GM19463 (cell line): ENCODE results near the gene LHFPL3.
A peak's percentile ranks its signal among the peaks of the same experiment; 100 is the strongest.

Source experiments
- ATAC-seq: cut with Tn5 transposase; IDR thresholded peaks from one replicate; pipeline ENCODE4 v1.9.1; 2021; ENCODE audit warnings: mild to moderate bottlenecking, moderate library complexity; ENCODE audit not compliant: unreplicated experiment

LHFPL3 gene

DNA sequence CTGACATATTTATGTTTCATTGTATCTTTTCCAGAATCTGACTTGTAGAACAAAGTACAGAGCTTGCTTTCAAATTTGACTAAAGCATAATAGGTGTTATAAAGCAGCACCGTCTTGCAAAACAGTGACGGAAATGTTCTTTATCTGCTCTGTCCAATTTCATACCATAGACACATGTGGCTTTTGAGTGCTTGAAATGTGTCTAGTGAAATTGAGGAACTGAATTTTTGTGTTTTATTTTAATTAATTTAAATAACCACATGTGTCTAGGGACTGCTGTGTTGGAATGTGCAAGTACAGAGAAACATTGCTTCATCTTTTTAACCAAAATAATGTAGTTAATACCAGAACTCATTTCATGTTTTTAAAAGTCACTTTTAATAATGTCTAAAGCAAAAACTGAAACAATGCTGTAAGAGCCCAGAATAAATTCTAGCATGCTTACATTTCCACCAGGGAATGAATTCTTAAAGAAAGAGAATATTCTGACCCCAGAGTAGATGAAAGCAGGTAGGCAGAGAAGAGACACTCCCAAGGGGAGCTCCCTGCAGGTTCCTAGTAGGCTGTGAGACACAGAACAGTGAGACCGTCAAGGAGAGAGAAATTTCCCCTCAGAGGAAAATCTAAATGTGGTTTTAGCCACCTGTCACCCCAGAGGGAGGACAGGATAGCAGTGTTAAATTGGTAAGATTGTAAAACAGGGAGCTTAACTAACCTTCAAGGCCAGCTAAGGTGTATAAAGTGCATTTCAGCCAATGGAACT, 510.3 kb downstream of the LHFPL3 start:
- ATAC-seq, result peak; percentile 54

DNA sequence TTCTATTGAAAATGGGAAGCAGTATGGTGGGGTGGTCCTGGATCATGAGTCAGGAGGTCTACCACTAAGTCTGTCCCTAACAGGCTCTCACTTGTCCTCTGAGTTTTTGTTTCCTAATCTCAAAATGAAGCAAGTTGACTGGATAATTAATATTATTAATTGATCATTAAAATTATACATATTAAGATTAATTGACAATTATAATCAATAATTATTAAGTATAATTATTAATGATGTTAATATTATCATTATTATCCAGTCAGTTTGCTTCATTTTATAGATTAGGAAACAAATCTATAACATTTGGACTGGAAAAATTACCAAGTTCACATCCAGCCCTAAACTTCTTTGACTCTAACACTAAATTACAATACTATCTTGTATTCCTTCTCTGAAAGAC, 511.4 kb downstream of the LHFPL3 start:
- no peak for ATAC-seq

DNA sequence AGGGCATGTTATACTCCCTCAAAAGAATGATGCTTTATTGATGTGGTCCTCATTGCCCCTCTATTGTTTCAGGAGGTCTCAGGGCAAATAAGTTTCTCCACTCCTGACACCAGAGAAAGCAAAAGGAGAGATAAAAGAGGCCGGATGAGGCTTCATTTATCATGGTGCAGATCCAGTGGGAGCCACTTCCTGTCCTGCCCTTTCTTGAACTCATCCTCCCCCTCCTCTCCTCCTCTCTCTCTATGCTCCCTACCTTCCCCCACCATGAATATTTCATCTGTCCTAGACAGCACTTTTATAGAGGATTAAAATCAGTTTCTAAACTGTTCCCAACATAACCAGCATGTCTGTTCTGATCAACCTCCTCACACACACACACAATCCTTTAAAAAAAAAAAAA, 513.4 kb downstream of the LHFPL3 start:
- no peak for ATAC-seq

DNA sequence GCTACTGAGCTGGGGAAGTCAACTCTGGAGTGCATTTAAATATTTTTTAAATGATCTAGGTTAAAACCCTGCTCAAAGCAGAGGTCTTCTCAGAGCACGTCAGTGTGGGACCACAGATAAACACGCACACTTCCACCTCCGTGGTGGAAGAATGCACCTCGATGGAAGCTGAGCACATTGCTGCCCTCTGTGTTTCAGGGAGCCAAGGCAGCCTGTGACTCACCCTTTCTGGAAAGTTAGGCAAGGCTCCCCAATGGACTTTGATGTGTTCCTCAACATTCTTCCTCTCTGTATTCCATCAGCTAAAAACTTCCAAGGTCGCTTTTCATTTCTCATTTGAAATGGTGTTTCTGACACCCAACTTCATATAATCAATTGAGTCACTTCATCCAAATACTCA, 514.8 kb downstream of the LHFPL3 start:
- no peak for ATAC-seq

DNA sequence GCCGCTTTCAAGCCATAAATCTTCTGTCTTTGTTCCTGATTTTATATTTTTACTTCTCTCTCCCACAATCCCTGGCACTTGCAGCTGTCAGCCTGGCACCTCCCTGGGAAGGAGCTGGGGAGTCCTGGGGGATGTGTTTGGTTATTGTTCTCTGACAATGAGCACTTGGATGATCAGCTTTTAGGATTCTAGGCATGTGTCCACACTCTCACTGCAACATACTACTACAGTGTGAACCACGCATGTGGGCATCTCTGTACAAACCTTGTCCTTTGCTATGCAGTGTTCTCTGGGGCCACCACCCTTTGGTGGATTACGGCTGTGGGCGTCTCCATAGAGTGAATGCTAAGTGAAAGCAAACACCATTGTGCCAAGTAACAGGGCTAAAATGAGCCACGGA, 517.2 kb downstream of the LHFPL3 start:
- no peak for ATAC-seq

DNA sequence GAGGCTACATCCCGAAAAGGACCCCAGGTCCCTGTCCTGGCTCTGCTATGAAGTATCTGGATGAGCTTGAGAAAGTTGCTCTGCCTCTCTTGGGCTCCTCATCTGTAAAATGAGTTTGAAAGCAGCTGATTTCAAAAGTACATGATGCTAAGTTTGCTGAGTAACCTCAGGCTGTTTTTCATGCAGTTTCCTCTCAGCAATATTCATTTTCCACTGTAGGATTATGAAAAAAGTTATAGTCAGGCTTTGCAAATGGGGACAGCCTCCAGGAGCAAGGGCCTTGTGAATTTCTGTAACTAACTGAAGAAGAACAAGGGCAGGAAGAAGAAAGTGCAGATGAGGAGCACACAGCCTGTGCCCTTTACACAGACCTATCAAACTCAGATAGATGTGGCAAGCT, 518.3 kb downstream of the LHFPL3 start:
- no peak for ATAC-seq

DNA sequence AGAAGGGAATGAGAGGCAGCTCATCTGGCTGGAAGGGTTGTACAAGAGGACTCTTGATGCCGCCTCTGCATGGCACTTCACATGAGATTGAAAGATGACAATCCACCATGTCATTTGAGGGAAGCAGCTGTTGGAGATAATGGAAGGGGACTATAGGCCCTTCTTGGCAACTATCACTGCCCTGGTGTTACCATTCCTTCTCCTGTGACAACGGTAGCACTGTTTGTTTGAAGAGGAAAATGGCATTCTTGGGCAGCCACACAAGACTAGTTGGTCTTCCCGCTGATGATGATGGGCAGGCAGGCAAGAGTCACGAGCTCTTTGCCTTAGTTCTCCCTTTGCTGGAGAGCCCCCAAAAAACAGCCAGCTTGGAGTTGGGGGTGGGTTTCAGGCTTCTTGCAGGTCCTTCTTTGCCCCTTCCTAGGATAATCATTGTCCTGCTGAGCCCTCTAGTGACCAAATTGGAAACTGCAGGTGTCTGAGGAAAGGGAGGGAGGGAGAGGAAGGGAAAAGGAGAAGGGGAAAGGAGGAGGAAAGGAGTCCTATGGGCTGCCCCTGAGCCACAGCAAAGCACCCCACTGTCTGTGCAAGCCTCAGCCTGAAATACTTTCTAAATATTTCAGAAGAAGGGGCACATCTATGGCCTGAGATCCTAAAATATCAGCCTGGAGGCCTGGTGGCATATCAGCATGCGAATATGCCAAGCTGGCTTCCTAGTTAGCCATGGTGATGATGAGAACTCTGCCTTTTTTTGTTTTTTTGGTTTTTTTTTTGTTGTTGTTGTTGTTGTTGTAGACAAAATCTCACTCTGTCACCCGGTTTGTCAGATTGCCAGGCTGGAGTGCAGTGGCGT, 520.0 kb downstream of the LHFPL3 start:
- ATAC-seq, result peak; percentile 71

DNA sequence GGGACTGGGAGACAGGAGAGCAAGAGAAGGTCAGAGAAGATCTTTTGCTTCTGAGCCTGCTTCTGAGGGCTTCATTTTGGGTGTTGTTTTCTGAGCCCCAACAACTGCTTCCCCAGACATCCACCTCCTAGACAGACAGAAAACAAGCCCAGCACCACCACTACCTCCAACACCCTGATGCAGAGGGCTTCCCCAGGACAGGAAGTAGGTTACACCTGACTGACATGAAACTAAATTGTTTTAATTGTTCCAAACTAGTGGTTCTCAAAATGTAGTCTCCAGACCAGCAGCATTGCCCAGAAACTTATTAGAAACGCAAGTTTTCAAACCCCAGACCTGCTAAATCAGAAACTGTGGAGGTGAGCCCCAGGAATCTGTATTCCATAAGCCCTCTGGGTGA, 522.0 kb downstream of the LHFPL3 start:
- ATAC-seq, result no peak

DNA sequence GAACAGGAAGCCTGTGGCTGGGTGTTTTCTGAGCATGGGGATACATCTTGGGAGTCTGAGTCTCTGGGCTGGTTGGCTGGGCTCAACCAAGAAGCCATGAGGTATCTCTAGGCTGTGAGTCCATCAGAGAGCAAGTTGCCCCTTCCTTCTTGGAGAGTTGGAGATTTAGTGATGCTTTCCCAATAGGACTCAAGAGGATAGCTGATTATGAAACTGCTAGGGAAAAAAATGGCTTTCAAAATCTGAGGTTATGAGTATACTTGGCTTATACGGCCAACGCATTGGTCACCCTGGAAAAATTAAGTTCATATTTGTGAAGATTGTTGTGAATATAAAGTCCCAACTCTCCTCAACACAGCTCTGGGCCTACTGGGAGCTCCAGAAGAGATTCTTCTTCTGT, 522.9 kb downstream of the LHFPL3 start:
- ATAC-seq, result no peak

DNA sequence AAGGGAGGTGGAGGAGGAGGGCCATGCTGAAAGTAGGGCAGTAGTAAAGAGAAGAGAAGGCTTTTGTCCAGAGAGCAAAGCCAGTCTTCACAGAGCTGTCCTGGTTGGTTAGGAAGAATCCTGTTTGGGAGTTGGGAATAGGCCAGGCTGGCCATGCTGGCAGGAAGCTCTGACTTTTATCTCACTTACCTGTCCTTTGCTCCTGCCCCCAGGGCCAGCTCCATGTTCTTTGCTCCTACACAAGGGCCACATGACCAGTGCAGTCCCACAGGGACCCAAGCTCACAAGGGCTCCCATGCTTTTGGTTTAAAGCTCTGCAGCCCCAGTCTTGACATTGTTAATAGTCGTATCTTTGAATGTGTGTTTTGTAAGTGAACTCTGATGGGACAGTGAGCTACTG, 524.0 kb downstream of the LHFPL3 start:
- no peak for ATAC-seq

DNA sequence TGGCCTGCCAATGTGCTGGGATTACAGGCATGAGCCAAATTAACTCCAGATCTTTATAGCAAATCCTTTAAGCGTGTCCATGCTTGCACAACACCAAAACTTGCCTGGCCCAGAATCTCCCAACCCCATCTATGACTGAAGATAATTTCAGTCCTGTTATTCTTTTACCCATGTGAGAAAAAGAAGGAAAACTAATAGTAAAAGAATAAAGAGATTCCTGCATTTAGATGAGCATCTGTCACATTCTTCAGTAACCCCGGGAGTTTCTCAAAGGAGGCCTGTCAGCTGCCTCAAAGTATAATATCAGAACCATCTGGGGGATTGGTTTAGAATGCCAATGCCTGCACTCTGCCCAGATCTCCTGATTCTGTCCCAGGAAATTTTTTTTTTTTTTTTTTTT, 527.5 kb downstream of the LHFPL3 start:
- ATAC-seq, result no peak

DNA sequence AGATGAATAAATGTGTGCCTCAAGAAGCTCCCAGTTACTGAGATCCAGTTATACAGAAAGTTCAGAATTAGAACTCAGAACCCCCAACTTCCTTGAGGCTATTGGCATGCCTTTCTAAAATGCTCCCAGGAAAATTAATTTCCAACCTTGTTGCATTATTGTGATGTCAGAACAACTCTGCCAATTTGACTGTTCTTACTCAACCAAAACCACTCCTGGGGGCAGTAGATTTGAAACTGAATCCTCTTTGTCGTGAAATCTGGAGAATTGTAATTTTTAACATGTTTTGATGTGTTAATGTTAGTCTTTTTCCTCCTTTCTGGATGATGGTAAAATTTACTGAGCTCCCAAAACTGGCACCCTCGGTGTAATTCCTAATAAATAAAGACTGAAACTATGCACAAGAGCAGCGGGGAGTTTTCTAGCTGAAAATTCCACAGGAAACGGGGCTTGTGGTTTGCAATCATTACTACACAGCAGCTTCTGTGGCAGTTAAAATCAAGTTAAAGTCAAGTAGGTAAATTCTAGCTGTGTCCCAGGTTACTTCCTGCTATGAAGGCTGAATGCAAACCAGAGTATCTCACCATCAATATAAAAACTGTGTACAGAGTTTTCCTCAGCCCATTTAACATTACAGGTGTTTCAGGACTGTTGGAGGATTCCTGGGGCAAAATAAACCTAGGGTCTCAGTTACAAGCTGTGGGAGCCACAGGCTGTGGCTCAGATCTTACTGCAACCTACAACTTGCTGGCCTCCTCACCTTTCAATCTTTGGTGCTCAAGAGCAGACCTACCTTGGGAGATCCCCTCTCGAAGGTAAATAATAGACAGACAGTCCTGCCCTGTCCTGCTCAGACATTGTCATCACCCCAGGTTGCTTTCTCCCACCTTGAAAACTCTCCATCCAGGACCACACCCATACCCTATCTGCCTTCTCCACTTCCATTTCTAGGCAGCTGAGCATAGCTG, 529.3 kb downstream of the LHFPL3 start:
- ATAC-seq, result peak; percentile 64

DNA sequence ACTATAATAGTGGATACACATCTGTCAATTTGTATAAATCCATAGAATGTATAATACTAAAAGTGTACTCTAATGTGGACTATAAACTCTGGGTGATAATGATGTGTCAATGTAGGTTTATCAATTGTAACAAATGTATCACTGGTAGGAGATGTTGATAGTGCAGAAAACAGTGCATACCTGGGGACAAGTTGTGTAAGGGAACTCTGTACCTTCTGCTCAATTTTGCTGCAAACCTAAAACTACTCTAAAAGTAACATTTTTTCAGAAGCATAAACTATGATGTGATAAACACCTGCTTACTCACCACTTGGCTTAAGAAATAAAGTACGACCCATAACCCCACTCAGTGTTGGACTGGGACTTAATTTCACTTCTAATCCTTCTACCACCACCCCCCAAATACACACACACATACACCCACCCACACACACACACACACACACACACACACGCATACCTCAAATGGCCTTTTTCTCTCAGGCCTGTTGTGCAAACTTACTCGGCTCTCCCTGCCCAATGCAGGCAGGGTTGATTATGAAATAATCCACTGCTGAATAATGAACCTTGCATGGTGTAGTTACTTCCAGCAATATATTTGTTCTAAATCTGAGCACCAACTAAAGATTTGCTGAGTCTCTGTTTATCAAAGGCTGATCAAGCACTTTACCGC, 531.5 kb downstream of the LHFPL3 start:
- no peak for ATAC-seq

DNA sequence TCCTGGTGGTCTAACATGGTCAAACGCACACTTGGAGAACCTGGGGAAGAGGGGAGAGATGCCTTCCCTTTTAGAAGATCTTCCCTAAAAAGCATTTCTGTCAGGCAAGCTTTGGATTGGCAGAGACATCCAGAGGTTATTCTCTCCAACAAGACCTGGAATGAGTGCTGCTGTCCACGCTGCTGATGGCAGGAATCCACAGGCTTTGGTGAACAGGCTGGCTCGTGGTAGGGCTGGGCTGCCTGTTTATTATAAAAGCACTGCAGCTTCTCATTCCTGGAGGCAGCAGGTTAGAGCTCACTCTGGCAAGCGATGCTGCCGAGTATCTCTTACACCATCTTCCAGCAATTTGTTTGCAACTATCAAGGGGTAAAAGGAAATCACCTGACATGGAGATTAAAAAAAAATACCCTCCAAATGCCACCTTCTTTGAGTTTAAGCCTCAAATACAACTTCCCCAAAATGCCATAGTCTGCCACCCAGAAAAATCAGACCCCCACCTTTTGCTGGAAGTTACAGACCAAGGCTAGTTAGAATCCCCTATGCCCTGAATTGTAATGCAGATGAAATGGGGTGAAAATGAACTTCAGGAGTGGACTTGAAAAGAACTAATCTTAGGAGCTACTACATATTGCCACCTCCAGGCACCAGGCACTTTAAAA, 533.5 kb downstream of the LHFPL3 start:
- ATAC-seq, result no peak

DNA sequence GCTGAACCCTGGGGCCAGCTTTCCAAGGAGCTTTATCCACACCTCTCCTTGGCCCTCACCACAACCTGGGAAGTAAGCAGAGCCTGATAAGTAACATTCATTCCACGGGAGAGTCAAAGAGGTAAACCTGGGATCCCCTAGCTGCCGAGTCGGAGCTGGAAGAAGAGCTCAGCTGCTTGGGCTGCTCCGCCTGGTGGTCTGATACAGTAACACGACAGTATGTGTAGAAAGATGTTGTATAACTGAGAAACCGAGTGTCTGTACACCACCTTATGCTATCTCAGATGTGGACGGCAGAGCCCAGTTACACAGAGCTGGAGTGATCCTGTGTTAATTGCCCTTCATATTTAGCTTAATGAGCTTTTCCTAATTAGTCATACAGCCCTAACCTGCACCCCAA, 534.3 kb downstream of the LHFPL3 start:
- ATAC-seq, result no peak

DNA sequence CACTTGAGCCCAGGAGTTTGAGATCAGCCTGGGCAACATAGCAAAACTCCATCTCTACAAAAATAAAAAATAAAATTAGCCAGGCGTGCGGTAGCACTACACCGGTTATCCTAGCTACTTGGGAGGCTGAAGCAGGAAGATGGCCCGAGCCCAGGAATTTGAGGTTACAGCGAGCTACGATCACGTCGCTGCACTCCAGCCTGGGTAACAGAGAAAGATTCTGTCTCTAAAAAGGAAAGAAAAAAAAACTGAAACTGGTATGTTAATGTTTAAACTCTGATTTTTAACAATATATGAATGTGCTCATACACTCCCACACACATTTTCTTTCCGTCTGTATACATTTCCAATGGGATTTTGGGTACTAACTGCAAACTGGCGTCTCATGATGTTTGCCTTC, 545.0 kb downstream of the LHFPL3 start:
- no peak for ATAC-seq

DNA sequence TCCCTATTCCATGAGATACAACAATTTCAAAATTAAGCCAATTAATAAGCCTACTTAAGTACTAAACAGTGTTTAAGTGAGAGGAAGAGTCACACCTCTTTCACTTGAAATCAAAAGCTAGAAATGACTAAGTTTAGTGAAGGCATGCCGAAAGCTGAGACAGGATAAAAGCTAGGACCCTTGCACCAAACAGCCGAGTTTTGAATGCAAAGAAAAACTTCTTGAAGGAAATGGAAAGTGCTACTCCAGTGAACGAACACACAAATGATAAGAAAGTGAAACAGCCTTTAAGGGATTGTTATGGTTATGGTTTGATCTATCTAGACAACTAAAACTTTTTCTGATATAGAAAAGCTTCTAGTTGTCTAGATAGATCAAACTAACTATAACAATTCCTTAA, 550.2 kb downstream of the LHFPL3 start:
- peak; percentile 88 for ATAC-seq

DNA sequence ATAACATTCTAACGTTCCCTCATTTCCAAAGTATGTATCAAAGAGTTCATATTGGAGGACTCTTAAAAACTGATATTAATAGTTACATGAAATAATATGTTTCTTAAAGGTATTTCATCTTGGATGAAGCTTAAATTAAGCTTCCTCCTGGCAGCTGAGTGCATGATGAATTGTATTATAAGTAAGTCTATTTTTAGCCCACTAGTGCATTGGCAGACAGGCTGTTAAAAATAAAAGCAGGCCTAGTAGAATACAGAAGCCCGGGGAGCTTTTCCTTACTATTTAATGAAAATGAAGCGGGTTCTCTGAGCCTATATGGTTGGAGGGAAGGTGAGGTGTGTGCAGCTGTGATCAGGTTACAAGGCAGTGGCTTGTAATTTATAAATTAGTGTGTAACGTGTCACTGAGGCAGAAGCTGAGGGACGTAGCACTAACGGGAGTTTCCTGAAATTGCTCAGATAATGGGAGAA, 554.9 kb downstream of the LHFPL3 start:
- peak; percentile 6 for ATAC-seq

DNA sequence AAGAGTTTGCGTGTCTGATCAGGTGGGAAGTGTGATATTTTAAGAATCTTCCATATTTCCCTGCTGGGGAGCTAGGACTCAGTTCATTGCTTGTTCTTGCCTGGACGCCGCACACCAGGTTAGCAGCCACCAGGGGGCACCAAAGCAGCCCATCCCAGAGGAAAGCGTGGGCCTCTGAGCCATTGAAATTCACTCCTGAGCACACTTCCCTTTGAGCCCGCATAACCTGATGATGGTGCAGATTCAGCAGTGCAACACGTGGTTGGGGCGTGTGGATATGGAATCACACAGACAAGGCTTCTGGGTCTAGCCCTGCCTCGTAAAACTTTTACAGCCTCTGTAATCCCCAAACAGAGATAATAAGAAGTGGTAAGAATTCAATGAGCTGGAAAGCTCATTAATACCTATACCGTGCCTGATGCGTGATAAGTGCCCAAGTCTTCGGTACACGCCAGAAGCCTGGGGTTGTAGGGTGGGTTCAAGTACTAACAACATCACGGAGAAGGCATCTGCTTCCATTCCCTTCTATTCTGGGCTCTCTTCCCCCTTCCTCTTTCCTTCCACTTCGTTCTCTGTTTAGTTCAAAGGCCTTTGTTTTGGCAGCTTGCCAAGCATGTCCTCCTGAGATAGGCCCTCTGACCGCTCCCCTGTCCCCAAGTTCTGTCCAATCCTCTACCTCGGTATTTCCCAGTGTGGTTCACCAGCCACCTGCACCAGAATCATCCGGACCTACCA, 555.5 kb downstream of the LHFPL3 start:
- ATAC-seq, result peak; percentile 82
